Astrocyte of the spinal cord (primary cell): ENCODE results near the gene RPS6KA2.

Source experiments
- DNase-seq: peaks from one replicate; pipeline ENCODE4 v3.0.0; 2011; ENCODE audit warnings: low read depth, low spot score
- H3K4me3 ChIP-seq: 2 replicates; pipeline ENCODE4 v1.5.1; 2011; ENCODE audit warnings: low read depth, mild to moderate bottlenecking, low read length, moderate library complexity
- in situ Hi-C: cut with HindIII; loops from 2 replicates; pipeline ENCODE4 v1.10.0; 2017; ENCODE audit warnings: low sequenced_read_pairs
- TF ChIP-seq, protein P1 (sequence below): IDR thresholded peaks from 2 replicates; pipeline ENCODE4 v1.5.1; 2012; ENCODE audit warnings: low read depth, mild to moderate bottlenecking, low read length, inconsistent platforms

RPS6KA2 gene

DNA sequence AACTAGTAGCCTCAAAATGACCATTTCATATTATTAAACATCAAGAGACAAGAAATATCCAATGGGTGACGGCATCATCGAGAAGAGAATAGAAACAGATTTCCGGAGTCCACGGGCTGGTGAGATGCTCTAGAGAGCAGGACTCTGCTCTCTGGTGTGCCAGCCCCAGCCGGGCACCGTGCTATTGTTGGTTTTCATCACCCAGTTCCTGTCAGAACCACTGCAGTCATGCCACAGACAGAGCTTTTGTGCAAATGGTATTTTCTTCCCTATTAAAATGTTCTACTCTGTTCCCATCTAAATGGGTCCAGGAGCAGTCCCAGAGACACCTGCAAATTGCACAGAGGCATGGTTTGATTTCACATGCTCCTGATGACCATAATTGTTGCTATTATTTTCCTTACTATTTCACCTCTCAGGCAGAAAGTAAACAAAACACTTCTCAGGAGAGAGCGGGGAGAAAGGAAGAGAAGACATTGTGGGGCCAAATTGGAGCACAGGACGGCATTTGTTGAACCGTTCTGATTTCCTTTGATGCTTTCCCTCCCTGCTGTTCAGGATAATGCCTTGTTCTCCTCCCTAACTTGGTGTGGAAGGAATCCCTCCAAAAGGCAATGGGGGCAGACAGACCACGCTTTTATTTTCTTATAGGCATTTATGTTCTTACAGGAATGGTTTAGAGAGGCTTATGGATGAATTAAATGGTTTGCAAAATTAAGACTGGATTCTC, 29.2 kb downstream of the RPS6KA2 start:
- no peak overlapping the region for H3K4me3 ChIP-seq
- no peak for DNase-seq
- in situ Hi-C loops: no loop called here
- TF ChIP-seq, protein P1, sequence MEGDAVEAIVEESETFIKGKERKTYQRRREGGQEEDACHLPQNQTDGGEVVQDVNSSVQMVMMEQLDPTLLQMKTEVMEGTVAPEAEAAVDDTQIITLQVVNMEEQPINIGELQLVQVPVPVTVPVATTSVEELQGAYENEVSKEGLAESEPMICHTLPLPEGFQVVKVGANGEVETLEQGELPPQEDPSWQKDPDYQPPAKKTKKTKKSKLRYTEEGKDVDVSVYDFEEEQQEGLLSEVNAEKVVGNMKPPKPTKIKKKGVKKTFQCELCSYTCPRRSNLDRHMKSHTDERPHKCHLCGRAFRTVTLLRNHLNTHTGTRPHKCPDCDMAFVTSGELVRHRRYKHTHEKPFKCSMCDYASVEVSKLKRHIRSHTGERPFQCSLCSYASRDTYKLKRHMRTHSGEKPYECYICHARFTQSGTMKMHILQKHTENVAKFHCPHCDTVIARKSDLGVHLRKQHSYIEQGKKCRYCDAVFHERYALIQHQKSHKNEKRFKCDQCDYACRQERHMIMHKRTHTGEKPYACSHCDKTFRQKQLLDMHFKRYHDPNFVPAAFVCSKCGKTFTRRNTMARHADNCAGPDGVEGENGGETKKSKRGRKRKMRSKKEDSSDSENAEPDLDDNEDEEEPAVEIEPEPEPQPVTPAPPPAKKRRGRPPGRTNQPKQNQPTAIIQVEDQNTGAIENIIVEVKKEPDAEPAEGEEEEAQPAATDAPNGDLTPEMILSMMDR: no peak

DNA sequence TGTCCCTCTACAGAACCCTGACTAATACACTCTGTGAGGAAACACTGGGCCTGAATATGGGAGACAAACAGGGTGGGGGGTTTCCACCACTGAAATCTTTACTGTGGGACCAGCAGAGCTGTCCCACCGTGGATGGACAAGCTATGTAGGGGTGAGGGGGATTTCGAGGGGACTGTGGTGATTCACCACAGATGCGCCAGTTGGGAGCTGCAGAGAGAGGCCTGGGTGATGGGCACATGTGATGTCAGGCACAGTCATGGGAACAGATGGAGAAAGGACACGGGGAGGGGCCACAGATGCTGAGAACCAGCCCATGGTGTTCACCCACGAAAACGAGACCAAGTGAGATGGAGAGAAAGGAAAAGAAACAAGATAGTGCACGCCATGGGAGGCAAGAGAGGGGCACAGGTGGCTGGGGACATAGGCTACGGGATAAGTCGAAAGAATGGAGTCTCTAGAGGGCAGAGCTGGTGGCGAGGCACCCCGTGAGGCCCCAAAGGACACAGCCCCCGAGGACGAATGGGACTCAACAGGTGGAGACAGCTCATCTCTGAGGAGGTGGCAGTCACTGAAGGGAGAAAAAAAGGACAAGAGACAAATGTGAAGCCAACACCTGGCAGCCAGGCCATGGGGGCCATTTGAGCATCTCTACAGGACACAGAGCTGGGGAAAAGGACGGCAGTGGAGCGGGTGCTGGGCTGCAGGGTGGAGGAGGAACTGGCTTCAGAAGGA, 30.1 kb downstream of the RPS6KA2 start:
- no peak for DNase-seq
- no peak overlapping the region for H3K4me3 ChIP-seq
- TF ChIP-seq, protein P1: no peak
- in situ Hi-C loops: no loop called here

DNA sequence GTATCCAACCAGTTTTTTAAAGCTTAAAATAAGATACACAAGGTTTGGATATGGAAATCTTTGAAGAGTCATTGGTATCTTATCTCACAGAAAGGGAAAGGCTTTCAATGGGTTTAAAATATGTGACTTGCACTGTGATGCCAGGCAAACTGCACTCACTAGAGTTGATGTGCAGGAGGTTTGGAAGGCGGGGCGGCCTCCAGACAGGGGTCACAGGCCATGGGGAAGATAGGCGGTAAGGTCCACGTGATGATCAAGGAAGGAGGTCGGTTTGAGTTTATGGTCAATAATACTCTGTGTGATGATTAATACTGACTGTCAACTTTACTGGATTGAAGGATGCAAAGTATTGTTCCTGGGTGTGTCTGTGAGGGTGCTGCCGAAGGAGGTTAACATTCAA, 31.1 kb downstream of the RPS6KA2 start:
- no peak overlapping the region for H3K4me3 ChIP-seq
- in situ Hi-C loops: no loop called here
- TF ChIP-seq, protein P1: no peak
- DNase-seq: no peak

DNA sequence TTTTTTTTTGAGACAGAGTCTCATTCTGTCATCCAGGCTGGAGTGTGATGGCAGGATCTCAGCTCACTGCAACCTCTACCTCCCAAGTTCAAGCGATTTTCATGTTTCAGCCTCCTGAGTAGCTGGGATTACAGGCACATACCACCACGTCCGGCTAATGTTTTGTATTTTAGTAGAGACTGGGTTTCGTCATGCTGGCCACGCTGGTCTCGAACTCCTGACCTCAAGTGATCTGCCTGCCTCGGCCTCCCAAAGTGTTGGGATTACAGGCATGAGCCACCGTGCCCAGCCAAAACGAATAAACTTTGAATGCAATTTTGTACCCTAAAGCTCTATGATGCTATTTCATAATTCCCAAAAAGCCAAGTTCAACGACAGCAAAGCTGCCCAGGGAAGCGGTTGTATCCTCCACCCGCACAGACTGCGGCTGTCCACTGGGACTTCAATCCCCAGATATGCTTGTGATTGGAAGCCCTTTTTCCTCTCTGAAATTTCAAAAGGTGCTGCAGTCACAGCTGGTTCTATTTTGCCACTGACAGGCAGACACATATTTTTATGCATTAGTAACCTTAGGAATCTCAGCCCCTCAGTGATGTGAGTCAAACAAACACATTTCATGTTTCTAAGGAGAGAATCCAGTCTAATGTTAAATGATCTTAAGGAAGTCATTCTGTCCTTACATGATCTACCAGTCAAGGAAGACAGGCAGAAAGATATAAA, 31.8 kb downstream of the RPS6KA2 start:
- in situ Hi-C loops: no loop called here
- TF ChIP-seq, protein P1: no peak
- no peak overlapping the region for H3K4me3 ChIP-seq
- DNase-seq: peak; percentile 90

DNA sequence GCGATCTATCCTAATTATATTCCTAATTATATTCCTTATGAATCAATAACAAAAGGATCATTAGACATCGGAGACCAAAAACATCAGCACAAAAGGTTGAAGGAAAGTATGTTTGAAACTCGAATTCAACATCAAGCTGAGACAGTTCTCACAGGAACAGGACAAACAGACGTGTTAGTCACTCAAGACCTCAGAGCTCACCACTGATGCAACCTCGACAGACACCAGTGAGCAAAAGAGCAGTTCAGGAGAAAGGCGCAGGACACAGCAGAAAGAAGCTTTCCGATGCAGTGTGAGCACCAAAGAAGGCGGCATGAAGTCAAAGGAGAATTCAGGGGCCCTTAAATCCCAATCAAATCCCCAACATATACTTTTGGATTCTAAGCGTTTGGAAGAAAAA, 34.2 kb downstream of the RPS6KA2 start:
- DNase-seq: peak; percentile 79
- H3K4me3 ChIP-seq: no peak overlapping the region
- in situ Hi-C loops: no loop called here
- TF ChIP-seq, protein P1: no peak

DNA sequence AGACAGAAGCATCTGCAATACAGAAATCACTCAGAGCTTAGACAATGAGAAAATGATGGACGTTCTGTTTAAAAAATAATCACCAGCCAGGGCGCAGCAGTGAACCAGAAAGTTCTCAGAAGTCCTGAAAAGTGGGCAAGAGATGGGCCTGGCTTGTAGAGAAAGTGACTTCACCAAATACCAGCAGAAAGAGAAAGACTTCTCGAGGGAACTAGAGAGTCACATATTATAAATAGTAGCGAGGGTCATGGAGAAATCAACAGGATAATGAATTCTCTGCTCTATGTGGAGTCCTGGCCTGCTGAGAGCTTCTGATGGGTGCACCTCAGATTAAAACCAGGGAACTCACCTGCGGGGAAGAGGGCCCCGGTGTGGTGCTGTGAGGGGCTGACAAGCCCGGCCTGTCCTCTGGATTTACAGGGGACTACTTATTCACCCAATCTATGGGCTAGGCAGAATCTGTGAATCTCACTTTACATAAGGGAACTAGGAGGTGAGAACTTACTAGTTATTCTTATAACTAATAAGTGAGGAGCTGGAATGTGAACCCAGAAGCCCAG, 35.0 kb downstream of the RPS6KA2 start:
- H3K4me3 ChIP-seq: no peak overlapping the region
- TF ChIP-seq, protein P1: no peak
- no peak for DNase-seq
- in situ Hi-C loops: no loop called here
